HS-5 (cell line): ENCODE results near the gene ST8SIA6.
"Not testable (repeated sequence)": the region's sequence is repeated elsewhere in the genome, so short reads cannot be mapped to it uniquely, and the experiment has no call there.

Experiments used
- DNase-seq: peaks from one replicate; pipeline ENCODE4 v3.0.0-alpha.2; 2012; ENCODE audit warnings: low read depth

Gene ST8SIA6

DNA sequence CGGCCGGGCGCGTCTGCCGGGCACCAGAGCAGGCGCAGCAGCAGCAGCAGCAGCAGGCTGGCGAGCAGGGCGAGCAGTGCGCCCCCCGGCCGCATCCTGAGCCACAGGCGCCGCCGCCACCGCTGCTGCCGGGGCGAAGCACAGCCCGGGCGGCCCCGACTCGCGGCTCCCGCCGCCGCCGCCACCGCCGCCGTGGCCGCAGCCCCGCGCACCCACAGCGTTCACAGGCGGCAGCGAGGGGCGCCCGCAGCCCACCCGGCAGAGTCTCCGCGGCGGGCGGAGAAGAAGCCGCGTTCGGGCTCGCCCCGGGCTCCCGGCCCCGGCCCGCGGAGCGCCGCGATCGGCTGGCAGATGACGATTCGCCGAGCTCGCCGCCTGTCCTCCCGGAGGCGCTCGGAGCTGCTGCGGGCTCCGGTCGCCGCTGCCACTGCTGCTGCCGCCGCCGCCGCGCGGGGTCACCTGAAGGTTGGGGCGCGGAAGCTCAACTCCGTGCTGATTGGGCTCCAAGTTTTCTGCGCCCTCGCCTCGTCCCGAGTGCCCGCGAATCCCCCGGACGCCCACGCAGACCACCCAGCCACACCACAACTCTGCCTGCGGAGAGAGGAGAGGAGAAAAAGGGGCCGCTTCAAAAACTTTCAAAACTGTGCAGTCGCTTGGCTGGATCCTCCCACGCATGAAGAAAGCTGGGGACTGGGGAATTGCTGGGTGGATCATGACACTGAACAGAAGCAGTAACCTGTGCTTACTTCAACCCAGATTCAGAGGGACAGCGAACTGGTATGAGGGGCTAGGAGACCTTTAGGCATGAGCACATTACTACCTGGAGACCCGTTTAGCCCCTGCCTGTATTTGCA, at the start of gene ST8SIA6:
TSS of gene ST8SIA6 (minus strand) at position 435 of the 854 bp plus-strand sequence. CDS start at position 95, 340 bp downstream.
- DNase-seq: no peak

GRCh38 chr10:17503795-17504194, 49.4 kb upstream of the ST8SIA6 start:
- DNase-seq: no peak

- DNase-seq: no peak
Observed at GRCh38 chr10:17502814-17503213, 48.4 kb upstream of the ST8SIA6 start.

- DNase-seq: not testable (repeated sequence)
Observed at GRCh38 chr10:17499014-17499413, 44.6 kb upstream of the ST8SIA6 start.

DNA sequence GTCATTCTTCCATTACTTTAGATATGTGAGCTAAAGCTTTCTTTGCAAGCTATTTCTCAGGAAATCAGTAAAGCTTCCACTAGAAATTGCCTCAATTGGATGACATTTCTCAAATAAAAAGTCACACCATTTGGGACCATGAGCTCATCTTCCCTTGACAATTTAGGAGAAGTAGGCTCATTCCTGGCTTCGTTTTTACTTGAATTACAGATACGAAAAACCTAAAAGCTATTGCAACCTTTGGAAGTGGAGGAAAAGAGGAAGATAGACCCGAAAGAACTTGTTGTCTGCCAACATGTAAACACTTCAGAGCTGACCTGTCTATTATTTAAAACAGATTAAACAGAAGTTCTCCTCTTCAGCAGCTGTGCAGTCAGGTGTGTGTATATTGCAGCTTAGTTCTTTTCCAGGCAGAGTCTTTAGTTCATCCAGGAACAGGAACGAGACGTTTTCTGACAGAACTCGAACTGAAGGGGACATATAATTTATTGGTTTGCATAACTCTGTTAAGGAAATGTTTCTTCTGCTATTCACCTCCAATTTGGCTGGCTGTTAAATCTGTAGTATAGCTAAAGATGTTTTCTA, 43.1 kb upstream of the ST8SIA6 start:
- DNase-seq: no peak

DNA sequence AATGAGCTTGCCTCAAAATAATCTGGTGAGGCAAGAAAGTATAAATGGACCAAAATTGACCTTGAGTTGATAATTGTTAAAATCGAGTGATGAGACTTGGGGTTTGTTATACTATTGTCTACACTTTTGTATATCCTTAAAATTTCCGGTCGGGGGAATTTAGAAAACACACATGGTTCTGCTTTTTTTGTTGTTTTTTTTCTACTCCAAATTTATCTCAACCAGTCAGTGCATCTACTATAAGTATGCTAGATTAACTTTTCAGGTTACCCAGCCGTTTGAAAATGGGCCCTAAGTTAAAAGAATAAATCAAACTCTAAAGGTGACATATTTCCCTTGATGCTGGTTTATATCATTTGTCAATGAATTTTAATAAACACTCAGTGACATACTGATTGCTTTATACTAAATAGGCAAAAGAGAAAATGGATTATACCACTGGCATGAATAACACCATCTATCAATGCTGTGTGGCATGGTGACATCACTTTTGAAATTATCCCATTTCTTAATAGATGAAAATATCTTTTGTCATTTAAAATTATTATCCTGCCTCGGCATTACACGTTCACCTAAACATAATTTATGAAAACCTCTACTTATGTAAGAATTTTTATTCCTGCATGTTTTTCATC, 40.3 kb upstream of the ST8SIA6 start:
- DNase-seq: no peak

DNA sequence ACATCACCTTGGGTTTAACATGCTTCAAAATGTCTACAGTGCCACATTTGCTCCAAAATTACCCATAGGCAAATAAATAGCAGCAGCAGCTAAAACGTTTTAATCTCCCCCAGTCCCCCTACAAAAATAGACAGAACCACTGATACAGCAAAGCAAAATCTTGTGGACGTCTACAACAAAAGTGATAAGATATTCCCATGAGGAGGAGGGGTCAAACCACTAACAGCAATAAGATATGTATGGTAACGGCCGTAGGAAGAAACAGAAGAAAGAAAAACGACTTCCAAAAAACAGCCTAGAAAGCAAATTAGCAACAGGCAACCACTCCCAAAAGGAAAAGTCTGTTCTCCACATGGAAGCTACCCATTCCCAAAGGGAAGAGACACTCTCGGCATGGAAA, 34.5 kb upstream of the ST8SIA6 start:
- no peak for DNase-seq

- DNase-seq: no peak
Observed at GRCh38 chr10:17483079-17483478, 28.7 kb upstream of the ST8SIA6 start.

- no peak for DNase-seq
Observed at GRCh38 chr10:17479822-17480221, 25.4 kb upstream of the ST8SIA6 start.

DNA sequence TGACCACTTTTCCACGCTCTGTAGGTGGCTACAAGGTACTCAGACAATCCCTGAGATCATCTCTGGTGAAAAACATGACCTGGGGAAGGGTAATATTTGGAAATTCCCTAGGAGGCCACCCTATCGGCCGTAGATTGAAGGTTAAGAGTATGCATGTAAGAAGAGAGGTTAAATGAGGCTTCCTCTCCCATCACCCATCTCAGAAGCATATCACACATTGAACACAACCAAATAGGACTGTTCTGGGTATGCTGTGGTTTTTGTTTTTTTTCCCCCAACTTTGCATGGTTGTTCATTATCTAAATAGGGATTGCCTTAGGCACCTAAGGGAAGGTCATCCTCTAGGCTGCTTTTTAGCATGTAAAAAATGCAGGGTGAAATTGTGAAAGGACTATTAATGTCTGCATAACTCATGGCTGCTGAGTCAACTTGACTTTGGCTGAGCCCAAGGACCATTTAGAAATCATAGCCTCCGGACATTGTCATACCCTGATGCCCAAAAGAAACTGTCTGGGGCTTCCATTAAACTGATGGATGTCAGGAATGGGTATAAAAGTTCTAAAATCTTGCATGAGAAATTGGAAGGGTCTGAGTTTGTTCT, 24.7 kb upstream of the ST8SIA6 start:
- DNase-seq: no peak

DNA sequence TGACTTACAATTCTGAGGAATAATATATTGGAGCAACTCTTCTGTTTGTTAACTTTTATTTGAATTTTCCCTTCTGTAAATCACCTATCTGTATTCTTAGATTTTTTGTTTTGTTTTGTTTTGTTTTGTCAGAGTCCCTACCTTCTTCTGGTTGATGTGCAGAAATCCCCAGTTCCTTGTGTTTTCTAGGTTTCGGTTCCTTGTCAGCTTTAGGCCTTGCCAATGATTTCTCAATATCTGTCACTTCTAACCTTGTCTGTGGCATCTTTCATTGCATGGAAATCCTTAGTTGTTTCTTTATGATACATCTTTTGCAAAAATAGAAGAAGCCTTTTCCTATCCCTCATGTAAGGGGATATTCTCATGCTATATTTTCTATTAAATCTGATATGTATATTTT, 21.7 kb upstream of the ST8SIA6 start:
- no peak for DNase-seq

DNA sequence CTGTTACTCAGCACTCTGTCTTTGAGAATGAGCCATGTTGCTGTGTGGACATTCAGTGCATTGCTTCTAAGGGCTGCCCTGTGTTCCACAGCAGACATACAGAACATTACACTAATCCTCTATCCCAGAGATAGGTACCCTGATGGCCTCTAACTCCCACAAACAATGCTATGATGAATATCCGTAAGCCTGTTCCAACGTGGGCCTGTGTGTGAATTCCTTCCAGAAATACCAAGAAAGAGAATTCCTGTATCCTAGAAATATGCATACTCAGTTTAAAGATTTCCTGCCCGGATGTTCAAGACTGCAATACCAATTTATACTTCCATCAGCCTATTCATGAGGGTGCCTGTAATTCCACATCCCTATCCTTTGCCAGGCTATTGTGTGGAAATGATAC, 21.3 kb upstream of the ST8SIA6 start:
- DNase-seq: no peak

GRCh38 chr10:17474595-17475323, 20.4 kb upstream of the ST8SIA6 start:
- DNase-seq: no peak

GRCh38 chr10:17473228-17473950, 19.0 kb upstream of the ST8SIA6 start:
- no peak for DNase-seq

- DNase-seq: no peak
Observed at GRCh38 chr10:17472481-17473227, 18.3 kb upstream of the ST8SIA6 start.

DNA sequence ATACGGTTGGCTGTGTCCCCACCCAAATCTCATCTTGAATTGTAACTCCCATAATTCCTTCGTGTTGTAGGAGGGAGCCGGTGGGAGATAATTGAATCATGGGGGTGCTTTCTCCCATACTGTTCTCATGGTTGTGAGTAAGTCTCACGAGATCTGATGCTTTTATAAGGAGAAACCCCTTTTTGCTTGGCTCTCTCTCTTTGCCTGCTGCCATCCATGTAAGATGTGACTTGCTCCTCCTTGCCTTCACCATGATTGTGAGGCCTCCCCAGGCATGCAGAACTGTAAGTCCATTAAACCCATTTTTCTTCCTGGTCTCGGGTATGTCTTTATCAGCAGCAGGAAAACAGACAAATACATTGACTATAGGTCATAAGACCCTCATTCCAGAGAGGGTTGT, 15.9 kb upstream of the ST8SIA6 start:
- DNase-seq: no peak

GRCh38 chr10:17465328-17466125, 11.1 kb upstream of the ST8SIA6 start:
- no peak for DNase-seq

DNA sequence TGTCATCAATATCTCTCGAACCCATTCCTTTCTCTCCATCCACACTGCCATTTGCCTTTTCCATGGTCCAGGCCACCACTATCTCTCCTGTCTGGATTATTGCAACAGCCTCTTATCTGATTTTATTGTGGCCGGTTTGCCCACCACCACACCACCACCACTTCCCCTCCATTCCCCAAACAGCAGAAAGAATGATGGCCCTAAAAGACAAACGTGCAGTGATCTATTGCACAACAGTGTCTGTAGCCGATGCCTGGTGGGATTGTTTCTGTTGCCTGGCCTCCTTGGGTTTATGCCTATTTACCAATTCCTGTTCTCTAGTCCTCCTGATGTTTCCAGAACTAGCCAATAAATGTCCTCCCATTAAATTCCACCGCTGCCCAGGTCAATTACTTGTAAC, 10.2 kb upstream of the ST8SIA6 start:
- DNase-seq: no peak

GRCh38 chr10:17460756-17461155, 6.4 kb upstream of the ST8SIA6 start:
- DNase-seq: no peak

DNA sequence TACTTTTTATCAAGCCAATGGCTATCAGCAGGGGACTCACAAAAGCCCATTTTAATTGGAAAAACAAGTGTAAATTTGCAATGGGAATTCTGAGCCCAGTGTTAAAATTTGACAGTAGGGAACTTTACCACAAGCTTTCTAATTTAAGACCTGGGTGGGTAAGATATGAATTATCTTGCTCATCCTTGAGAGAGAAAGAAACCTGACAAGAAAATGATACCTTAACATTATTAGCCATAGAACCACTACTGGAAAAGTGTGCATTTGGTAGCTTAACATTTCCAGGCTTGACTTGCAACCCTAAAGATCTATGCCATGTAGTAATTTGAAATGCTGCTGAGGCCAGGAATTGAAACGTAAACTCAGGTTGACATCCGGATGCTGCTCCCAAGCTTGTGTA, 2.7 kb upstream of the ST8SIA6 start:
- no peak for DNase-seq
